NCI-H187 treated with DMSO at 0.1 percent for 48 hours (cell line): ENCODE results near the gene BMAL1.

ENCODE experiments used
- DNase-seq: peaks from one replicate; lab custom pipeline; 2025; lab: John Stamatoyannopoulos, UW

The BMAL1 gene

GRCh38 chr11:13291800-13292199 is 14.2 kb downstream of the BMAL1 start:
- DNase-seq: no peak

GRCh38 chr11:13292970-13293369 is 15.4 kb downstream of the BMAL1 start:
- DNase-seq: no peak

GRCh38 chr11:13294178-13294577 is 16.6 kb downstream of the BMAL1 start:
- DNase-seq: no peak

GRCh38 chr11:13294771-13295579 is 17.4 kb downstream of the BMAL1 start:
- no peak for DNase-seq

- DNase-seq: no peak
These were observed 19.8 kb downstream of the BMAL1 start for GRCh38 chr11:13297308-13297916.

- no peak for DNase-seq
These were observed 20.3 kb downstream of the BMAL1 start for GRCh38 chr11:13297917-13298356.

- DNase-seq: no peak
These were observed 21.2 kb downstream of the BMAL1 start for GRCh38 chr11:13298765-13299164.

- no peak for DNase-seq
These were observed 23.9 kb downstream of the BMAL1 start for GRCh38 chr11:13301522-13301921.

GRCh38 chr11:13302420-13302958 is 24.9 kb downstream of the BMAL1 start:
- DNase-seq: no peak

- DNase-seq: no peak
These were observed 26.4 kb downstream of the BMAL1 start for GRCh38 chr11:13303668-13304649.

GRCh38 chr11:13304655-13305335 is 27.2 kb downstream of the BMAL1 start:
- no peak for DNase-seq

GRCh38 chr11:13308704-13309103 is 31.1 kb downstream of the BMAL1 start:
- no peak for DNase-seq

GRCh38 chr11:13309156-13309555 is 31.6 kb downstream of the BMAL1 start:
- no peak for DNase-seq

- no peak for DNase-seq
These were observed 32.9 kb downstream of the BMAL1 start for GRCh38 chr11:13310443-13310842.

GRCh38 chr11:13311570-13311969 is 34.0 kb downstream of the BMAL1 start:
- no peak for DNase-seq

GRCh38 chr11:13313005-13313819 is 35.6 kb downstream of the BMAL1 start:
- no peak for DNase-seq

- no peak for DNase-seq
These were observed 37.2 kb downstream of the BMAL1 start for GRCh38 chr11:13314676-13315394.

- DNase-seq: no peak
These were observed 38.2 kb downstream of the BMAL1 start for GRCh38 chr11:13315517-13316432.

GRCh38 chr11:13316528-13316961 is 39.0 kb downstream of the BMAL1 start:
- DNase-seq: no peak
